GM12891 (cell line): ENCODE measurements around the gene TXNRD3.
A peak's percentile ranks its signal among the peaks of the same experiment; 100 is the strongest.

ENCODE experiments used
- POLR2A ChIP-seq: IDR thresholded peaks from 2 replicates; pipeline ENCODE4 v1.6.1; 2011; ENCODE audit warnings: low read depth, low read length, control low read depth
- SPI1 ChIP-seq: IDR thresholded peaks from 2 replicates; pipeline ENCODE4 v1.6.1; 2011; ENCODE audit warnings: low read depth, low read length, control low read depth
- TAF1 ChIP-seq: IDR thresholded peaks from 2 replicates; pipeline ENCODE4 v1.6.1; 2011; ENCODE audit warnings: low read depth, low read length, control low read depth

DNA sequence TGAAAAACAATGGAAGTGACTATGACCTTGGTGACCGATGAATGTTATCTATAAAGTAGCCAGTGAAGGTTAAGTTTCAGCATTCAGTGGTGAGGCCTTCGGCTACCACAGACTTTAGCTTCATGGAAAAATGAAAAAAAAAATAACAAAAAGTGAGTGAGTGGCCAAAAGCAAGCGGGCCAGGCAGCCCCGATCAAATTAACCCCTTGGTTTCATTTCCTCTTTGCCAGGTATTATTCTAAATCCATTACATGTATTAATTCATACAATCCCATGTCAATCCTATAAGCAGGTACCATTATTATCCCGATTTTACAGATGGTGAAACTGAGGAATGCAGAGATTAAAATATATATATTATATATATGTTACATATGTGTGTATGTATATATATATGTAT lies 28.1 kb upstream of the TXNRD3 start:
- TF ChIP-seq POLR2A = no peak
- no peak for TF ChIP-seq TAF1
- TF ChIP-seq SPI1 = peak; percentile 71
